HG03135 (cell line): ENCODE results near the gene EIF3I.

Source experiments
- ATAC-seq: cut with Tn5 transposase; IDR thresholded peaks from one replicate; pipeline ENCODE4 v1.9.1; 2021; ENCODE audit warnings: mild to moderate bottlenecking, moderate library complexity; ENCODE audit not compliant: unreplicated experiment

EIF3I gene

GRCh38 chr1:32263744-32264143 lies 41.5 kb downstream of the EIF3I start:
- ATAC-seq: no peak

DNA sequence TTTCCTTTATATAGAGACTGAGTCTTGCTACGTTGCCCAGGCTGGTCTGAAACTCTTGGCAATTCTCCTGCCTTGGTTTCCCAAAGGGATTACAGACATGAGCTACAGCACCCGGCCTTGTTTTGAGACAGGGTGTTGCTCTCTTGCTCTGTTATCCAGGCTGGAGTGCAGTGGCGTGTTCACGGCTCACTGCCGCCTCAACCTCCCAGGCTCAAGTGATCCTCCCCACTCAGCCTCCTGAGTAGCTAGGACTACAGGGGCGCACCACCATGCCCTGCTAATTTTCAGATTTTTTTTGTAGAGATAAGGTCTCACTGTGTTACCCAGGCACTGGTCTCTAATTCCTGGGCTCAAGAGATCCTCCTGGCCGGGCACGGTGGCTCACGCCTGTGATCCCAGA lies 43.6 kb downstream of the EIF3I start:
- no peak for ATAC-seq

GRCh38 chr1:32266921-32267591 lies 44.8 kb downstream of the EIF3I start:
- ATAC-seq: no peak

- no peak for ATAC-seq
Observed at GRCh38 chr1:32269744-32270143, 47.5 kb downstream of the EIF3I start.

DNA sequence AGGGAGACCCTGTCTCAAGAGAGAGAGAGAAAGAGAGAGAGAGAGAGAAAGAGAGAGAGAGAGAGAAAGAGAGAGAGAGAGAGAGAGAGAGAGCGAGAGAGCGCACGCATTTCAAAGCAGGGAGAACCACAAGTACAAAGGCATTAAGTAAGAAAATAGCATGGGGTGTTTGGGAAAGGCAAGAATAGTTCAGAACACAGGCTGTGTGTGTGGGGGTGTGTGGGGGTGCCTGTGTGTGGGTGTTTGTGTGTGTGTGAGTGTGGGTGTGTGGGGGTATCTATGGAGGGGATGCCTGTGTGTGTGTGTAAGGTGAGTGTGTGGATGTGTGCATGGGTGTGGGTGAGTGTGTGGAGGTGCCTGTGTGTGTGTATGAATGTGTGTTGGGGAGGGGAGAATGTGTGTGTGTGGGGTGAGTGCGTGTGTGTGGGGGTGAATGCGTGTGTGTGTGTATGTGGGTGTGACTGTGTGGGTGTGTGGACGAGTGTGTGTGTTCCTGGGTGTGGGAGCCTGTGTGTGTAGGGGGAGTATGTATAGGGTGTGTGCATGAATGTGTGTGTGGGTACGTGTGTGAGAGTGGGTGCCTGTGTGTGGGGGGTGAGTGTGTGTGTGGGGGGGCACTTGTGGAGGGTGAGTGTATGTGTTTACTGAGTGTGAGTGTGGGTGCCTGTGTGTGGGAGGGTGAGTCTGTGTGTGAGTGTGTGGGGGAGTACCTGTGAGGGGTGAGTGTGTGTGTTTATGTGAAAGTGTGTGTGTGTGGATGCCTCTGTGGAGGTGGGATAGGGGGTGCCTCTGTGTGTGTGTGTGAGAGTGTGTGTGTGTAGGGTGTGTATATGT lies 50.6 kb downstream of the EIF3I start:
- no peak for ATAC-seq

GRCh38 chr1:32273391-32274208 lies 51.4 kb downstream of the EIF3I start:
- ATAC-seq: no peak

- no peak for ATAC-seq
Observed at GRCh38 chr1:32274646-32275340, 52.6 kb downstream of the EIF3I start.

DNA sequence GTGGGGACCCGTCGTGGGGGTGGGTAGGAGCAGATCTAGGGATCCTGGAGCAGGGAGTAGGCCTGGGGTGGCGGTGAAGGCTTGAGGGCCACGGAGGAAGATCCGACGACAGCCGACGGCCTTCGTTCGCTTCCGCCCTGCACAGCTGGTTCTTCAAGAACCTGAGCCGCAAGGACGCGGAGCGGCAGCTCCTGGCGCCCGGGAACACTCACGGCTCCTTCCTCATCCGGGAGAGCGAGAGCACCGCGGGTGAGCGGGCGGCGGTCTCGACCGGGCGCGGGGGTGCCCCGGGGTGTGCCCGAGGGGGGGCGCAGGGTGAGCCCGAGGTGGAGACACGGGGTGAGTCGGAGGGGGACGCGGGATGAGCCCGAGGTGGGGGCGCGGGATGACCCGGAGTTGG lies 53.2 kb downstream of the EIF3I start:
- no peak for ATAC-seq

DNA sequence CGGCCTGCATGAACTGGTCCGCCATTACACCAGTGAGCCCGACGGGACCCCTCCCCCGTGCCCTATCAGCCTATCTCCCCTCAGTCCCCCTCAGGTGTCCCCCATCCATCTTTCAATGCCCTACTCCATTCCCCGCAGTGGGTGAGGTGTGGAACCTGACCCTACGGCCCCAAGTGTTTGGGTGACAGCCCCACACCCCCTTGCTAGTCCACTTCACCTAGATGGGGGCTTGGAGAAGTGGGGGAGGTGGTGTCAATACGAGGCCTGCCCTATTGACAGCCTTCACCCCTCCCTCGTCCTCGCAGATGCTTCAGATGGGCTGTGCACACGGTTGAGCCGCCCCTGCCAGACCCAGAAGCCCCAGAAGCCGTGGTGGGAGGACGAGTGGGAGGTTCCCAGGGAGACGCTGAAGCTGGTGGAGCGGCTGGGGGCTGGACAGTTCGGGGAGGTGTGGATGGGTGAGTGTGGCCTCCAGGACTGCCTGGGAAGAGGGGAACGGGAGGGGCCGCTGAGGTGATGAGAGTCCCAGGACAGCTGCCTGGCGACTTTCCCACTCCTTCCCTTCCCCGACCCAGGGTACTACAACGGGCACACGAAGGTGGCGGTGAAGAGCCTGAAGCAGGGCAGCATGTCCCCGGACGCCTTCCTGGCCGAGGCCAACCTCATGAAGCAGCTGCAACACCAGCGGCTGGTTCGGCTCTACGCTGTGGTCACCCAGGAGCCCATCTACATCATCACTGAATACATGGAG lies 54.0 kb downstream of the EIF3I start:
- no peak for ATAC-seq
